IPS-18a (cell line): ENCODE measurements around the gene SESN1.

ENCODE experiments used
- H3K27ac ChIP-seq: one replicate; pipeline ENCODE4 v1.5.1; 2013; ENCODE audit warnings: low read length
- H3K27me3 ChIP-seq: one replicate; pipeline ENCODE4 v1.6.1; 2013; ENCODE audit warnings: mild to moderate bottlenecking, low read length; ENCODE audit not compliant: control insufficient read depth, insufficient read depth
- H3K36me3 ChIP-seq: one replicate; pipeline ENCODE4 v1.6.1; 2013; ENCODE audit warnings: low read depth, low read length; ENCODE audit not compliant: control insufficient read depth
- H3K4me1 ChIP-seq: one replicate; pipeline ENCODE4 v1.6.1; 2013; ENCODE audit warnings: low read depth, low read length; ENCODE audit not compliant: control insufficient read depth
- H3K4me3 ChIP-seq: one replicate; pipeline ENCODE4 v1.5.1; 2013; ENCODE audit warnings: low read length
- H3K9ac ChIP-seq: one replicate; pipeline ENCODE4 v1.6.1; 2013; ENCODE audit warnings: mild to moderate bottlenecking, low read length, moderate library complexity
- H3K9me3 ChIP-seq: one replicate; pipeline ENCODE4 v1.6.1; 2013; ENCODE audit warnings: low read depth, low read length; ENCODE audit not compliant: control insufficient read depth

SESN1 gene

DNA sequence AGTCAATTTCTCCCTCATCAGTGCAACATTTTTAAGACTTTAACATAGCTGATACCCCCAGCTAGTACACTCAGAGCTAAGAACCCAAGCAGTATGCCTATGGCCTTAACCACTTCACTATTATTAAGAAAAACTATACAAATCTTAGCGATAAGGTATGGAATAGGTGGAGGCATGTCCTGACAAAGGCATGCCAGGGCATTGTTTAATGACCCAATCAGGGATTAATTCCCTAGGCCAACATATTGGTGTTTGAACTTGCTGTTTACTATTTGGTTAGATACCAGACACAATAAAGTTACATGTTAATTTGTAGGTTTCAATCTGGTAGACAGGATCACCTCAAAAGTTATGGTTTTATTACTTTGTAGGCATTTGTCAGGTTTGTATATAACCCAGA is 153.4 kb downstream of the SESN1 start:
- no peaks in the 10 kb centered on the region for H3K9me3 ChIP-seq
- no peak overlapping the region for H3K9ac ChIP-seq
- H3K36me3 ChIP-seq, result no peaks in the 10 kb centered on the region
- H3K27me3 ChIP-seq, result no peaks in the 10 kb centered on the region
- no peak overlapping the region for H3K27ac ChIP-seq
- H3K4me1 ChIP-seq, result peaks cover 15% of the 10 kb centered on the region
- H3K4me3 ChIP-seq, result no peak overlapping the region

DNA sequence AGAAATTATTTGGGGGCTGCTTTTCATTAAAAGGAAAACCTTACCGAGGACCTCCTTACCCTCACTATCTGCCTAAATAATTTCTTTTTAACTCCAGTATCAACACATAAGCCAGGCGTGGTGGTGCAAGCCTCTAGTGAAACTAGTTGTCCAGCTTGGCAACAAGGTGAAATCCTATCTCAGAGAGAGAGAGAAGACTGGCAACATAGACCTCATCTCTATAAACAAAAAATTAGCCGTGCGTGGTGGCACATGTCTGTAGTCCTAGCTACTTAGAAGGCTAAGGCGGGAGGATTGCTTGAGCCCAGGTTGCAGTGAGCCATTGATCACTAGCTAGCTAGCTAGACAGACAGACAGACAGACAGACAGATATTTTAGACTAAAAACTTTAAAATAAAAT is 153.9 kb downstream of the SESN1 start:
- no peak overlapping the region for H3K9ac ChIP-seq
- H3K4me3 ChIP-seq, result no peak overlapping the region
- no peaks in the 10 kb centered on the region for H3K36me3 ChIP-seq
- H3K27ac ChIP-seq, result no peak overlapping the region
- H3K27me3 ChIP-seq, result no peaks in the 10 kb centered on the region
- peaks cover 13% of the 10 kb centered on the region for H3K4me1 ChIP-seq
- H3K9me3 ChIP-seq, result no peaks in the 10 kb centered on the region

DNA sequence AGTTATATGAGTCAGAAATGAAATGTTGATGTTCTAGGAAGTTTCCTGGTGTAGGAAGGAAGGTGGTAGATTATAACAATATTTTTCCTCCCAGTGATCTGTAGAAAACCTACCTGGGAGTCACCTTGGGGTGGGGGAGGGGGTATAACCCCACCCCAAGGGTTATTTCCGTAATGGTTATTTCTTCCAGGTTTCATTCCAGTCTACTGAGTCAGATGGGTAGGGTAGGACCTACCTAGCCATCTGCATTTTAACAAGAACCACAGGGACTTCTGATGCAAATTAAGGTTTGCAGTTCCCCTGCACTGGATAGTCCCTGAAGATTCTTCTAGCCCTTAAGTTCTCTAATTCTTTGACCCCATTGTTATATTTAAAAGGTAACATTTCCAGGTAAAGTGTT is 157.5 kb downstream of the SESN1 start:
- Histone ChIP-seq H3K9ac (no peak overlapping the region), H3K4me1 (peaks cover 9% of the 10 kb centered on the region), H3K4me3 (no peak overlapping the region), H3K36me3 (no peaks in the 10 kb centered on the region), H3K27ac (no peak overlapping the region), H3K27me3 (no peaks in the 10 kb centered on the region), H3K9me3 (no peaks in the 10 kb centered on the region)
